Esophagus (tissue), 2 donors: ENCODE data around the gene IHH. TPM values are rescaled to one million over a fixed set of nuclear protein-coding genes. Genes with fewer than 3 reads are reported as not detected.

Experiments used
- H3K27ac ChIP-seq, 2 donors: one replicate each; pipeline ENCODE4 v1.5.1; 2013; ENCODE audit warnings: low read depth in 2 of 2, mild to moderate bottlenecking in 2 of 2, inconsistent platforms in 1 of 2, low read length in 1 of 2, moderate library complexity in 1 of 2
- H3K27me3 ChIP-seq, 2 donors: one replicate each; pipeline ENCODE4 v1.6.1; 2013; ENCODE audit warnings: low read length in 2 of 2, control low read depth in 1 of 2, mild to moderate bottlenecking in 1 of 2; ENCODE audit not compliant: insufficient read depth in 2 of 2, control insufficient read depth in 1 of 2
- H3K36me3 ChIP-seq, 2 donors: one replicate each; pipeline ENCODE4 v1.6.1; 2013; ENCODE audit warnings: low read length in 1 of 2; ENCODE audit not compliant: control insufficient read depth in 2 of 2, insufficient read depth in 2 of 2
- H3K4me1 ChIP-seq, 2 donors: one replicate each; pipeline ENCODE4 v1.6.1; 2013; ENCODE audit warnings: low read length in 1 of 2; ENCODE audit not compliant: control insufficient read depth in 2 of 2, insufficient read depth in 2 of 2
- H3K4me3 ChIP-seq, 2 donors: one replicate each; pipeline ENCODE4 v1.5.1; 2013; ENCODE audit warnings: low read length in 2 of 2, mild to moderate bottlenecking in 2 of 2, low read depth in 1 of 2, moderate library complexity in 1 of 2
- H3K9me3 ChIP-seq, 2 donors: one replicate each; pipeline ENCODE4 v1.6.1; 2013; ENCODE audit warnings: mild to moderate bottlenecking in 2 of 2, low read depth in 1 of 2, low read length in 1 of 2, moderate library complexity in 1 of 2; ENCODE audit not compliant: control insufficient read depth in 2 of 2, insufficient read depth in 1 of 2
- WGBS, 2 donors: extraction: QIAGEN DNeasy Blood & Tissue Kit; methylation state at CpG; one replicate each; pipeline ENCODE4 v1.1.7; 2013; 5-methylcytosine and 5-hydroxymethylcytosine counted together
- polyA plus RNA-seq, 2 donors: library from polyadenylated mRNA; stranded (reverse); fragments of 200-250 nt; gene quantifications; one replicate each; pipeline ENCODE4 v1.2.3, GENCODE V29; 2013
- donor health status: healthy with polysubstance abuse.
- donor health status: Bipolar disorder and iron deficiency.

The IHH gene
- polyA plus RNA-seq, 2 donors: 0.06 to 0.31 TPM

DNA sequence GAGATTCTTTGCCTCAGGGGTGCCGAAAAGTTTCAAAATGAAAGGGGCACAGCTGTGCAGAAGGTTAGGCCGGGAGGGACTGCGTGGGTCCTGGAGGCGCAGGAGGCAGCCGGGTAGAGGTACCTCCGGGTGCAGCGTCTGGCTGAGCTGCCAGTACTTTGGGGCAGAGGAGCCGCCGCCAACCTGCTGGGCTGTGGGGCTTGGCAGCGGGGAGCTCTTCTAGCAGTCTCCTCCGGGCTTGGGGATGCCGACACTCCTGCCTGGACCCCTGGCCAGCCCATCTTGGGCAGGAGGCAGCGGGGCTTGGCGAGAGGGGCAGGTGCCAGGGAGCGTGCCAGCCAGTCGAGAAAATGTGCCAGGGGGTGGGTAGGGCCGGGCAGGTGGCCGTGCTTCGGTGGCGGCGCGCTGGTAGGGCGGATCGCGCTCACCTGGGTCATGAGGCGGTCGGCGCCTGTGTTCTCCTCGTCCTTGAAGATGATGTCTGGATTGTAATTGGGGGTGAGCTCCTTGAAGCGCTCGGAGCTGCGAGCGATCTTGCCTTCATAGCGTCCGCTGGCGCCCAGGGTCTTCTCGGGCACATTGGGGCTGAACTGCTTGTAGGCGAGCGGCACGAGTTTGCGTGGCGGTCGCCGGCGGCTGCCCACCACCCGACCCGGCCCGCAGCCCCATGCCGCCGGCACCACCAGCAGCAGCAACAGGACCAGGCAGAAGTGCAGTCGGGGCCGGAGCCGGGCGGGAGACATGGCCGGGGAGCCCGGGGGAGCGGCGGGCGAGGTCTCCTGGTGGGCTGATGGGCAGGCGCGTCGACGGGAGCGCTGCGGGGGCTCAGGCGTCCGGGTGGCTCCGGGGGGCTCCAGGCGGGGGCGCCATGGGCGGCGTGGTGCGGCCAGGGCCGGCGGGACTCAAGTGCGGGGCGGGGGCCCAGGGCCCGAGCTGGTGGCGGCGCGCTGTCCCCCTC lies 717 bp downstream of the IHH start:
- H3K27me3 ChIP-seq: peaks cover 5 to 35% of the 10 kb centered on the region in 2 donors
- H3K4me1 ChIP-seq: peaks cover 5 to 23% of the 10 kb centered on the region in 2 donors
- H3K27ac ChIP-seq: no peak overlapping the region
- WGBS, 2 donors: 3 to 4% methylated on average over 56 to 81 of the region's 81 CpGs
- no peaks in the 10 kb centered on the region for H3K36me3 ChIP-seq
- H3K4me3 ChIP-seq: peak overlapping the region; percentile 12 to 37
- no peaks in the 10 kb centered on the region for H3K9me3 ChIP-seq

DNA sequence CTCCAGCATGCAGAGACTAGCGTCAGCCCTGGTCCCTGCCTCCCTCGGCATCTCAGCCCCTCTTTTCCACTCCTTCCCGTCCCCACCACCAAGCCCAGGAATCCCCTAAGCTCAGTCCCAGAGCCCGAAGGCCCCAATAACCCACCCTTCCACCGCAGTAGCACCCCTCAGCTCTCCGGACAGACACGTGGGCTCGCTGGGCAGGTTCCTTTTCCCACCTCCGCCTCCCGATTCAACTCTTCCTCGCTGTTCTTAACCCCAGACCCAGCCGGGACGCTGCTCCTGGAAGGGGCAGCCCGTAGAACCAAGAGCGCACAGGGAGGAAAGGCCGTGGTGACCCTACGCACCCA lies 1.4 kb downstream of the IHH start:
- Histone ChIP-seq H3K27me3 (peaks cover 5 to 35% of the 10 kb centered on the region in 2 donors), H3K4me1 (peaks cover 5 to 23% of the 10 kb centered on the region in 2 donors), H3K9me3 (no peaks in the 10 kb centered on the region), H3K4me3 (peak overlapping the region in 1 of 2 donors; percentile 12), H3K27ac (no peak overlapping the region), H3K36me3 (no peaks in the 10 kb centered on the region)
- WGBS, 2 donors: 2 to 4% methylated on average over 17 of the region's 17 CpGs

DNA sequence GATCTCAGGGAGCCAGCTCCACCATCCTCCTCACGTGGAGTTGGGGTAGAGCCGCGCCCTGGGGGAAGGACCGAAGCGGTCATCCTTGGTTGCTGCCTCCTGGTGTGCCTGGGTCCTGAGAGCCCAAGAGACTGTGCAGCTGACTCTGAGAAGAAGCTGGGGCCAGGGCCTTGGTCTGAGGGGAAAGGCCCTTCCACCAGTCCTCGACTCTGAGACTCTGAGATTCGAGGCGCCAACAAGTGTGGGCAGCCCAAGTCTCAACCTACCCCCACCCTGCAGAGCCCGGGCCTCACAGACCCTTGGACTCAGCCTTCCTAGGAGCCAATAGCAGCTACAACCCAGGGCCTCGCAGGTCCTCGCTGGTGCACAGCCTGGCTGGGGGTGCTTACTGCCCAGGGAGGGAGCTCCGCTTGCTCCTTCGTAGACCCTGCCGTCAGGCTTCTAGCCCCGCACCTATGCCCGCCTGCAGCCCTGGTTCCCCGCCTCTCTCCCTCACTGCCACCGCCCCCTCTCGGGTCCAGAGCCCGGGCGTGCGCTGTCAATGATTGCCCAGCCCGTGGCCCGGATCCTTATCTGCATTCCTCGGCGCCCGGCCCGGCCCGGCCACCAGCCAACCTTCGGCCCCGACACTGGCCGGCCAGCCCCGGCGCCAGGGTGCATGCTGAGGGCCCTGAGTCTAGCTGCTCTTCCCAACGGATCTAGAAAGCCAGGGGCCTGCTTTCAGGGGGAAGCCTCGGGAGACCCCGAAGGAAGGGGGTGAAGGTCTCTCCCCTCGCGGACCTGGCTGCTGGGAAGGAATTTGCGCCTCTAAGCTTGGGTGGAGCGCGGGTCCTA lies 2.0 kb downstream of the IHH start:
- WGBS, 2 donors: 4 to 7% methylated on average over 42 of the region's 42 CpGs
- Histone ChIP-seq H3K4me3 (no peak overlapping the region), H3K27me3 (peaks cover 5 to 35% of the 10 kb centered on the region in 2 donors), H3K9me3 (no peaks in the 10 kb centered on the region), H3K27ac (no peak overlapping the region), H3K36me3 (no peaks in the 10 kb centered on the region), H3K4me1 (peaks cover 5 to 23% of the 10 kb centered on the region in 2 donors)

DNA sequence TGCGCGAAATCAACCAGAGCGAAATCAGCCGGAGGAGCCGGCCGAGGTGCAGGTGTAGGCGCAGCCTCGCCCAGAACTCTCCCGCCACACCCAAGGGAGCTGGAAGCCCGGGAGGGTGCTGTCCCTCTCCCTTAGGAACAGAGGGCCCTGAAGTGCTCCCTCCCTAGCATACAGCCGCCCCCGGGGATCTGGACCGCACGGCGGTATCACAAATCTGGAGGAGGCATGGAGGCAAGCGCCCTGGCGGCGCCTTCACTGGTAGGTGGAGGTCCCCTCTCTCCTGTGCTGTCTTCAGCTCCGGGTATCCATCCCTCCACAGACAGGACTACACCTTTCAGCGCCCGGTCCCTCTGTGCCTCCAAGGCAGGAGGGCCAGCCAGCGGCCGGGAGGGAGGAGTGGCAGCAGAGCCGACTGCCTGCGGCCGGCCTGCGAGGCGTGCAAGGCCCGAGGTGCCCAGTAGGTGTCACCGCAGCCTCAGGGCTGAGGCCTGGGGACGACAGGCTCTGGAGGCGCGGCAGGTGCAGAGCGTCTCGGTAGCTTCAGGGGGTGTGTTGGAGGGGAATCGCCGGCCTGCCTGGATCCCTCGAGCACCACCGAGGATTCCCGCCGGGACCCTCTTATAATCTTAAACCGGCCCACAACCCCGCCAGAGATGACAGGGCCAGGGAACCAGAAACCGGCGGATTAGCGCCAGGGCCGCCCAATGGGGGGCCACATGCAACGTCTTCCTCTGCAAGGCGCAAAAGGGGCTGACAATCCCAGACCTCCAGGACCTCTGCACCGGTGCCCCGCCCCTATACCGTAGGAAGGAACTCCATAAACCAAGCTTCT lies 2.8 kb downstream of the IHH start:
- H3K27me3 ChIP-seq: peaks cover 5 to 35% of the 10 kb centered on the region in 2 donors
- H3K4me1 ChIP-seq: peaks cover 5 to 23% of the 10 kb centered on the region in 2 donors
- no peak overlapping the region for H3K4me3 ChIP-seq
- no peaks in the 10 kb centered on the region for H3K36me3 ChIP-seq
- no peak overlapping the region for H3K27ac ChIP-seq
- WGBS, 2 donors: 3 to 4% methylated on average over 52 of the region's 52 CpGs
- no peaks in the 10 kb centered on the region for H3K9me3 ChIP-seq

DNA sequence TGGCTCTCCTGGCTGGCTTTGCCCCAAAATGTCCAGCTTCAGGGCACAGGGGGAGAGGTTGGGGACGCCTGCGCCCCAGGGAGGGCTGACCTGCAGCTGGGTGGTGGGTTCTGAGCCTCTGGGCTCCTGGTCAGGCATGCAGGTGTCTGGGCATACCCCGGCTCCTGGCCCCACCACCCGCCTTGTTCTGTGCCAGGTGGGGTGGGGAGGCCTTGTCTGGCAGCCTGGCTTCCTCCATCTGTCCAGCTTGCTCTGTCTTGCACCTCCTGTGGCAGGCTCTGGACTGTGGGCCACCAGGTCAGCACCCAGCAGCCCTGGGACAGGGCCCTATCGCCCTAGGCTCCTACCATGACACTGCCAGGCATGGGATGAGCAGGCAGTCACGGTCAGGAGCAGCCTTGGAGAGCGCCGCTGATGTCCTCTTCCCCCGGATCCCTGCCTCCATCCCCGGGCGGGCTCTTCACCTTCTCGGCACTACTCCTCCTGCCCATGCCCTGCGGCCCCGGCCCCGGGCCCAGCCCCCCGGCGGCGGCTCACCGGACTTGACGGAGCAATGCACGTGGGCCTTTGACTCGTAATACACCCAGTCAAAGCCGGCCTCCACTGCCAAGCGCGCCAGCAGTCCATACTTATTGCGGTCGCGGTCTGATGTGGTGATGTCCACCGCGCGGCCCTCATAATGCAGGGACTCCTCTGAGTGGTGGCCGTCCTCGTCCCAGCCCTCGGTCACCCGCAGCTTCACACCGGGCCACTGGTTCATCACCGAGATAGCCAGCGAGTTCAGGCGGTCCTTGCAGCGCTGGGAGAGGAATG lies 3.6 kb downstream of the IHH start:
- no peak overlapping the region for H3K4me3 ChIP-seq
- no peaks in the 10 kb centered on the region for H3K36me3 ChIP-seq
- H3K9me3 ChIP-seq: no peaks in the 10 kb centered on the region
- H3K27me3 ChIP-seq: peaks cover 5 to 34% of the 10 kb centered on the region in 2 donors
- no peak overlapping the region for H3K27ac ChIP-seq
- 16 to 25% methylated on average over 40 of the region's 40 CpGs for WGBS, 2 donors
- H3K4me1 ChIP-seq: peaks cover 5 to 23% of the 10 kb centered on the region in 2 donors

DNA sequence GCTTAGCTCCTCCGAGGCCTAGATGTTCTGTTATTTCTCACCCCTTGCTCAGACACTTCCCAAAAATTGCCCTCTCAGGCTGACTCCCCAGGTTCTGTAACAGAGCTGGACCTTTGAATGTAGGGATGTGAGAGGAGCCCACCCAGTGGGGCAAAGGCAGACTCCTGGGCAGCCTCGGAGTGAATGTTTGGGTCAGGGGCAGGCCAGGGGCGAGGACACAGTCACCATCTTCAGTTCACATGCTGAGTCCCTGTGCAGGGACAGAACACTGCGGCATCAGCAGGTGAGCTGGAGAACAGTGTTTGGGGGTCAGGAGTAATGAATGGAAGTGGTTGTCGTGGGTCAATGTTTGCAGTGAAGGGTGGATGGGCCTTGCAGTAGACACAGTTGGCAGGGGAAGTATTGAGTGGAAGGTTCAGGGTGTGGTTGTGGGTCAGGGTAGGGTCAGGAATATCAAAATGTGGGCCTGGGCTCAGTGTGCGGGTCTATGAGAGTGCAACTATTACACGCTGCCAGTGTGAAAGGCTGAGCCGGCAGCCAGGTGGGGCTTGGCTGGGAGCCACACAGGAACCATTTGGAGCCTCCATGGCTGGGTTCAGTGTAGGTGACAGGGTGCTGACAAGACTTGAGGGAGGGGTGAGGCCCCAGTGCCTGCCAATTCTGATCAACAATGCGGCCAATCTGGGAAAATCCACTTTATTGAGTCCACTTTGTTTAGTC lies 4.4 kb downstream of the IHH start:
- no peak overlapping the region for H3K4me3 ChIP-seq
- H3K27me3 ChIP-seq: peaks cover 4 to 30% of the 10 kb centered on the region in 2 donors
- 66 to 68% methylated on average over 9 of the region's 9 CpGs for WGBS, 2 donors
- H3K9me3 ChIP-seq: no peaks in the 10 kb centered on the region
- no peaks in the 10 kb centered on the region for H3K36me3 ChIP-seq
- no peak overlapping the region for H3K27ac ChIP-seq
- peaks cover 5 to 23% of the 10 kb centered on the region in 2 donors for H3K4me1 ChIP-seq

DNA sequence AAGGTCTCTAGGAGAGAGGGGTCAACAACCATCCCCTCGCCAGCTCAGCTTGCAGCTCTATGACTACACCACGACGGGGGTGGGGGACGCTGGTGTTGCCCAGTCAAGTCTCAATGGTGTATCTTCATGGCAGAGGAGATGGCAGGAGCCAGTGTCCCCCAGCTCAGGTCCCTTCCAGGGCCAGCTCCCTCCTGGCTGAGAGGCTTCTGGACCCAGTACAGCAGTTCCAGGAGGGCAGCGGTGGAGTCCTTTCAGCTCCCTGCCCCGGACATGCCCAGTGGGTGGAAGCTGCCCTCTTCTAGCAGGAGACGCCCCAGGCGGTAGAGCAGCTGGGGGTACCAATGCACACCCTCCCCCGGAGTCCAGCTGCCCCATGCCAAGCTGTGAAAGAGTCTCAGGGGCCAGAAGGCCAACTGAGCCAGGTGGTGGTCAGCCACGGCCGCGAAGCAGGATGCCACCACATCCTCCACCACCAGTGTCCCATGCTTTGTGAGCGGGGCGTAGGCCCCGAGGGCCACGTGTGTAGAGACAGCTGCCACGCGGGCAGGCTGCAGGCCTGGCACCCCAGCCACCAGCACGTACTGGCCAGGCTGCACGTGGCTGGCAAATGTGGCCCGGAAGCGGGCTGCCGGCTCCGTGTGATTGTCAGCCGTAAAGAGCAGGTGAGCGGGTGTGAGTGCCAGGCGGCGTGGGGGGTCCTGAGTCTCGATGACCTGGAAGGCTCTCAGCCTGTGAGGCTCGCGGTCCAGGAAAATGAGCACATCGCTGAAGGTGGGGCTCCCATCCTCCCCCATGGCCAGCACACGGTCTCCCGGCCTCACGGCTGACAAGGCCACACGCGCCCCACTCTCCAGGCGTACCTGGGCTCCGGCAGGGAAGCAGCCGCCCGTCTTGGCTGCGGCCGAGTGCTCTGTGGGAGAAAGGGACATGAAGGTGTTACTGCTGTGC lies 5.5 kb downstream of the IHH start:
- Histone ChIP-seq H3K36me3 (no peaks in the 10 kb centered on the region), H3K4me3 (no peak overlapping the region), H3K27ac (no peak overlapping the region), H3K9me3 (no peaks in the 10 kb centered on the region), H3K27me3 (peaks cover 0 to 19% of the 10 kb centered on the region in 2 donors), H3K4me1 (peaks cover 2 to 15% of the 10 kb centered on the region in 2 donors)
- WGBS, 2 donors: 86 to 91% methylated on average over 43 of the region's 43 CpGs
